Nephron (organoid): ENCODE measurements around the gene CCDC63.

Experiments
- H3K27ac Mint-ChIP-seq, 3 experiments: 2 replicates each; pipeline ENCODE4 v1.8.0; 2020; ENCODE audit warnings: mixed read lengths in 3 of 3, mild to moderate bottlenecking in 2 of 3, moderate library complexity in 1 of 3
- H3K27me3 Mint-ChIP-seq: 2 replicates; pipeline ENCODE4 v1.8.0; 2021; ENCODE audit warnings: low read depth, mild to moderate bottlenecking, moderate library complexity, mixed read lengths
- H3K36me3 Mint-ChIP-seq: 2 replicates; pipeline ENCODE4 v1.8.0; 2020; ENCODE audit warnings: low read depth, mixed read lengths
- H3K4me1 Mint-ChIP-seq: 2 replicates; pipeline ENCODE4 v1.8.0; 2020; ENCODE audit warnings: mixed read lengths
- H3K4me3 Mint-ChIP-seq, 3 experiments: 2 replicates each; pipeline ENCODE4 v1.8.0; 2020; ENCODE audit warnings: mild to moderate bottlenecking in 3 of 3, mixed read lengths in 3 of 3, moderate library complexity in 2 of 3
- H3K9me3 Mint-ChIP-seq: 2 replicates; pipeline ENCODE4 v1.8.0; 2020; ENCODE audit warnings: mixed read lengths
- TF ChIP-seq, protein P1 (sequence below), 3 experiments: fragments of 200-600 bp; sonication (generic); IDR thresholded peaks; one replicate each; pipeline ENCODE4 v1.5.0; 2021; ENCODE audit warnings: antibody characterized with exemption in 3 of 3; ENCODE audit not compliant: unreplicated experiment in 3 of 3

The CCDC63 gene

GRCh38 chr12:110923692-110924334, 77.0 kb downstream of the CCDC63 start:
- no peak overlapping the region for H3K27ac Mint-ChIP-seq
- no peaks in the 10 kb centered on the region for H3K9me3 Mint-ChIP-seq
- peaks cover 23% of the 10 kb centered on the region for H3K27me3 Mint-ChIP-seq
- peaks cover 5% of the 10 kb centered on the region for H3K4me1 Mint-ChIP-seq
- no peak overlapping the region for H3K4me3 Mint-ChIP-seq
- H3K36me3 Mint-ChIP-seq: no peaks in the 10 kb centered on the region
- TF ChIP-seq, protein P1, sequence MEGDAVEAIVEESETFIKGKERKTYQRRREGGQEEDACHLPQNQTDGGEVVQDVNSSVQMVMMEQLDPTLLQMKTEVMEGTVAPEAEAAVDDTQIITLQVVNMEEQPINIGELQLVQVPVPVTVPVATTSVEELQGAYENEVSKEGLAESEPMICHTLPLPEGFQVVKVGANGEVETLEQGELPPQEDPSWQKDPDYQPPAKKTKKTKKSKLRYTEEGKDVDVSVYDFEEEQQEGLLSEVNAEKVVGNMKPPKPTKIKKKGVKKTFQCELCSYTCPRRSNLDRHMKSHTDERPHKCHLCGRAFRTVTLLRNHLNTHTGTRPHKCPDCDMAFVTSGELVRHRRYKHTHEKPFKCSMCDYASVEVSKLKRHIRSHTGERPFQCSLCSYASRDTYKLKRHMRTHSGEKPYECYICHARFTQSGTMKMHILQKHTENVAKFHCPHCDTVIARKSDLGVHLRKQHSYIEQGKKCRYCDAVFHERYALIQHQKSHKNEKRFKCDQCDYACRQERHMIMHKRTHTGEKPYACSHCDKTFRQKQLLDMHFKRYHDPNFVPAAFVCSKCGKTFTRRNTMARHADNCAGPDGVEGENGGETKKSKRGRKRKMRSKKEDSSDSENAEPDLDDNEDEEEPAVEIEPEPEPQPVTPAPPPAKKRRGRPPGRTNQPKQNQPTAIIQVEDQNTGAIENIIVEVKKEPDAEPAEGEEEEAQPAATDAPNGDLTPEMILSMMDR (IDR thresholded peaks at IDR 0.05; ENCODE audit: unreplicated experiment in 3 of 3): no peak

DNA sequence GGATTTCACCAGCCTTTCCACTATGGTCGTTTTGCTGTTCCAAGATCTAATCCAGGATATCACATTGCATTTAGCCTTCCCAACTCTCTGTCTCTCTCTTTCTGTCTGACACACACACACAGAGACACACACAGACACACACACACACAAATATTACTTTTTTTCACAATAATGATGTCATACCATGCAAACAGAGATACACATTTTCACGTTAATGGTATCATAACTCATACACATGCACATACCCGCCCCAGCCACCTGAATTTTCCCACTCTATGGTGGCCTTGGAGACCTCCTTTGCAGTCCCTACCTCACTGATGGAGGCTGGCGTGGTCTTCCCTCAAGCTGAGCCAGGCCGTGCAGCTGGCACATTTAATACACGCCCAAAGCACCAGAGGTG, 80.8 kb downstream of the CCDC63 start:
- TF ChIP-seq, protein P1 (IDR thresholded peaks at IDR 0.05; ENCODE audit: unreplicated experiment in 3 of 3): no peak
- H3K36me3 Mint-ChIP-seq: no peaks in the 10 kb centered on the region
- H3K9me3 Mint-ChIP-seq: no peaks in the 10 kb centered on the region
- H3K27ac Mint-ChIP-seq: peak overlapping the region in 1 of 3 experiments; percentile 6
- H3K4me1 Mint-ChIP-seq: peaks cover 5% of the 10 kb centered on the region
- no peak overlapping the region for H3K4me3 Mint-ChIP-seq
- peaks cover 6% of the 10 kb centered on the region for H3K27me3 Mint-ChIP-seq

DNA sequence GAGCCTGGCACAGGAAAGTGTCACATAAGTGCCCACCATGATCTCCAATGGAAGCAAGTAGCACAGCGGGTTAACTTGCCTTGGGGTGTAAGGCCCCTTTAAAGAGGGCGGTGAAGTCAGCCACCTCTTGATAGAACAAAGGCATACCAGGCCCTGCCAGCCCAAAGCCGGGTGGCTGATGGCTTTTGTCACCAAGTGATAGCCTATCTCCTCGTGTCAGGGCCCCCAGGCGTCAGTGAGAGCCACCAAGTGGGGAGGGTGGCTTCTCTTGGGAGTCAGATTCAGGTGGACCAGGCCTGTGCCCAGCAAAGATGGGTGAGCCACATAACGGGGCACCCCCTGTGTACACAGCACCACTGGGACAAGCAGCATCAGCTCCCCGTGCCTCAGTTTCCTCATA, 81.9 kb downstream of the CCDC63 start:
- no peaks in the 10 kb centered on the region for H3K9me3 Mint-ChIP-seq
- H3K27ac Mint-ChIP-seq: no peak overlapping the region
- no peaks in the 10 kb centered on the region for H3K36me3 Mint-ChIP-seq
- peaks cover 5% of the 10 kb centered on the region for H3K4me1 Mint-ChIP-seq
- H3K4me3 Mint-ChIP-seq: no peak overlapping the region
- H3K27me3 Mint-ChIP-seq: peaks cover under 1% of the 10 kb centered on the region
- TF ChIP-seq, protein P1 (IDR thresholded peaks at IDR 0.05; ENCODE audit: unreplicated experiment in 3 of 3): no peak

GRCh38 chr12:110929818-110930217, 83.0 kb downstream of the CCDC63 start:
- H3K27me3 Mint-ChIP-seq: peaks cover 6% of the 10 kb centered on the region
- no peaks in the 10 kb centered on the region for H3K9me3 Mint-ChIP-seq
- TF ChIP-seq, protein P1 (IDR thresholded peaks at IDR 0.05; ENCODE audit: unreplicated experiment in 3 of 3): no peak
- H3K27ac Mint-ChIP-seq: no peak overlapping the region
- peaks cover 5% of the 10 kb centered on the region for H3K4me1 Mint-ChIP-seq
- H3K4me3 Mint-ChIP-seq: no peak overlapping the region
- no peaks in the 10 kb centered on the region for H3K36me3 Mint-ChIP-seq

DNA sequence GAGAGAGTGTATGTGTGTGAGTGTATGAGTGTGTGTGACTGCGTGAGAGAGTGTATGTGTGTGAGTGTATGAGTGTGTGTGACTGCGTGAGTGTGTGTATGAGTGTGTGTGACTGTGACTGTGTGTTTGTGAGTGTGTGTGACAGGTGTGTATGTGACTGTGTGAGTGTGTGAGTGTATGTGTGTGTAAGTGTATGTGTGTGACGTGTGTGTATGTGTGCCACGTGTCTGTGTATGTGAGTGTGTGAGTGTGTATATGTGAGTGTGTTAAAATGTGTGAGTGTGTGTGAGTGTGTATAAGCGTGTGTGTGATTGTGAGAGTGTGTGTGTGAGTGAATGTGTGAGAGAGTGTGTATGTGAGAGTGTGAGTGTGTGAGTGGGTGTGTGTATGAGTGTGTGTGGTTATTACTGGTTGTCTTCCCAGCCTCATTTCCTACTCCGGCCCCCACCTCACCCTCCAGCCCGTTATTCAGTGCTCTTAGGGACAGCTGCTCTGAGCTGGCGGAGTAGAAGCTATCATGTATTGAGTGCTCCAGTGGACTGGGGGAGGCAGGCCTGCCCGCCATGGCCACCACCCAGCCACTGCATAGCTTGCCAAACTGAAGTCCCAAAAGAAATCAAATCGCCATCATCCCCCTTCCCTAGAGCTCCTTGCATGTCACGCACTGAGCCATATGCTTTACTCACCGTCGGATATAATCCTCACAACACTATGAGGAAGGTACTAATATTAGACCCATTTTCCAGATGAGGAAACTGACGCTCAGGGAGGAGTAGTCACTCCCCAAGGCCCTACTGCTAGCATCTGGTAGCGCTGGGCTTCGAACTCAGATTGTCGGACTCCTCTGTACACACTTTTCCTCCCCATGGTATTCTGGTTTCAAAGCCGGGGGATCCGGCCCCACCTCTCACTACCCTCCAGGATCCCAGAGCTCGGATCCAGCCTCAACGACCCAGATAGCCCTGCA, 83.8 kb downstream of the CCDC63 start:
- no peaks in the 10 kb centered on the region for H3K36me3 Mint-ChIP-seq
- no peak overlapping the region for H3K4me3 Mint-ChIP-seq
- H3K9me3 Mint-ChIP-seq: no peaks in the 10 kb centered on the region
- H3K27ac Mint-ChIP-seq: no peak overlapping the region
- peaks cover 5% of the 10 kb centered on the region for H3K4me1 Mint-ChIP-seq
- H3K27me3 Mint-ChIP-seq: peaks cover 12% of the 10 kb centered on the region
- TF ChIP-seq, protein P1 (IDR thresholded peaks at IDR 0.05; ENCODE audit: unreplicated experiment in 3 of 3): no peak
